ENCODE measurements around the gene NELL2.
"Not testable (repeated sequence)": the region's sequence is repeated elsewhere in the genome, so short reads cannot be mapped to it uniquely, and the experiment has no call there.

The NELL2 gene

DNA sequence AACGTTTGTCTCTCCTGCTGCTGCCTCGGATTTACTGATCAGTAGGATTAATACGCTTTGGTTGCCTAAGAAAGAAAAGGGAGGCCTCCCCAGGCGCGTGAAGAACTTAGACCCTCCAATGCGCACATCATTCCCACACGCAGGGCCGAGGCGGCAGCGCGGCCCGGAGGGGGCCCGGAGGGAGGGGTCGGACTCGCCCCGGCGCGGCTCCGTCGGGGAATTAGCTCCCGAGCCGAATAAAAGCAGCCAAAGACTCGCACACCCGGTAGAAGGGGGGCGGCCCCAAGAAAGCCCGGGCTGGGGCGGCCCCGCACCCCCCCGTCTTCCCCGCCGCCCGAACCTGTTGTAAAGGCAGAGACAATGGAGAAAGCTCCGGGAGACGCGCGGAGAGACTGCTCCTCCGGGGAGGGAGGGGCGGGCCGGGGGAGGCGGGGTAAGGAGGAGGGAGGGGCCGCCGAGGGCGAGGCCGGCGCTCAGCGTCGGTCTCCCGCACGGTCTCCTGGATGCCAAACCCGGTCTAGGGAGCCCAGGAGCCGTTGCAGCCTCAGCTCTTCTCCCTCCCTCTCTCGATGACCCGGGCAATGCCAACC lies at the start of gene NELL2:
Gene NELL2 (minus strand): TSS at position 362 of the 590 bp plus-strand sequence. CDS start 446 bp downstream, outside the sequence.
- DNase-seq (ENCODE audit: low read depth in 3 of 3): peak; percentile 37 to 69 (median 47)

DNA sequence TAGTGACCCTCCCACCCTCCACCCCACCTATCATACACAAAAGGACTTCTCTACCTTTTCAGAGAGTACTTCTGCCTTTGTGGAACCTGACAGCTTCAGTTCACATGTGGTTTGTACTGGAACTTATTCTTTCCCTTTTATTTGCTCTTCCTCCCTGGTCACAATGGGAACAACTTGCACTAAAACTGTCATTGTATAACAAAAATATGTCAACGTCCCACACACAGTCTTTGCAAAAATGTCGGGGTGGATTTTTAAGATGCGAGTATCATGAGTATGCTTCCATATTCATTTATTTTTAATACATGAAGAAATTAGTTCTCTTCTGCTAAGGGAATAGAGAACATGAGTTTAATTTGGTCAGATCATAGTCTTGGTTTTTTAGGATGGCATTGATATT lies 45.6 kb upstream of the NELL2 start:
- DNase-seq (ENCODE audit: low read depth in 3 of 3): no peak

DNA sequence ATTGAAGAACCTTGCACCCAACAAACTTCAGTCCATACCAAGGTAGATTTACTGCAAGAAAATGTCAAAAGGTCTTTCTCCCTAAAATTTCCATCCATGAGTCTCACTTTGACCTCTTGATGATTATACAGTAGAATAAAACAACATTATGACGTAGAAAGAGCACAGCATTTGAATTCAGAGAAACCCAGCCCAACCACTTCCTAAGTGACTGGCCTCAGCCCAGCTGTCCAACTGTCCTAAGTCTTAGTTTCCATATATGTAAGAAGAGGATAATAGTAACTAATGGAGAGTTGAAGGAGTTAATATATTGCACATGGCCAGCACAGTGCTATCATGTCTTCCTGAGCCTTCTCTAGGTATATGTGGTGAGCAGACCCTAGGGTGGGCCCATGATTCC lies 41.0 kb upstream of the NELL2 start:
- DNase-seq (ENCODE audit: low read depth in 3 of 3): no peak

DNA sequence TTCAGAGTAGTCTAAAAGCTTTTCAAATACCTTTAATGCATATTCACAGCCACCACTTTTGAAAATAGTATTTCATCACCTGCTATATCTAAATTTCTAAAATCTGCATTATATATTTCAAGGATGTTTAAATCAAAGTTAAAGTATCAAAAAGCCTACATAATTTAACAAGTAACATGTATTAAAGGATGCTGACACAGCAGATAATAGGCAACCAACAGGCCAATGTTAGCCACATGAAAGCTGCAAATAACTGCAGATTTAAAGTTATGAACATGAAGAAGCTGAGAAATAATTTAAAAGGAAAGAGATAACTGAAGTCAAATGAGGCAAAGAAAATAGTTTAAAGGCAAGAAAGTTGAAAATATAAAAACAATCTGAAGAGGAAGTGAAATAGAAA lies 39.8 kb upstream of the NELL2 start:
- DNase-seq (ENCODE audit: low read depth in 3 of 3): no peak

DNA sequence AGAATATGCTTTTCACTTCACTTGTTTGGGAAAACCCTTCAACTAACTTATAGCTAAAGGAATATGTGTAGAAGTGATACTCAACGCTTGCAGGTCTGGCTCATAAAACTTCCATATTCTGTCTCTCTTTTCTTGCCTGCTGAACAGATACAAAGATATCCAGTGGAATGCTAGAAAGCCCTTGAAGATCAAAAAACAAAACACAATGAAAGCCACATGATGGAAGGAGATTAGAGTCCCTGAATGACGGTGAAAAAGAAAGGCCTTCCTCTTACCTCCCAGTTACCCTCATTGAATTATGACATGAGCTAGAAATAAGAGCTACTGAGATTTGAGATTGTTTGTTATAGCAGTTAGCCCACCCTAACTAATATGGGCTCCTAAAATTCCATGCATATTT lies 28.2 kb upstream of the NELL2 start:
- DNase-seq (ENCODE audit: low read depth in 3 of 3): no peak

DNA sequence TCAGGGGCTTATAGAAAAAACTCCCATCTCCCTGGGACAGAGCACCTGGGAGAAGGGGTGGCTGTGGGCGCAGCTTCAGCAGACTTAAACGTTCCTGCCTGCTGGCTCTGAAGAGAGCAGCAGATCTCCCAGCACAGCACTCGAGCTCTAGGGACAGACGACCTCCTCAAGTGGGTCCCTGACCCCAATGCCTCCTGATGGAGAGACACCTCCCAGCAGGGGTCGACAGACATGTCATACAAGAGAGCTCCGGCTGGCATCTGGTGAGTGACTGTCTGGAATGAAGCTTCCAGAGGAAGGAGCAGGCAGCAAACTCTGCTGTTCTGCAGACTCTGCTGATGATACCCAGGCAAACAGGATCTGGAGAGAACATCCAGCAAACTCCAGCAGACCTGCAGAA lies 22.0 kb upstream of the NELL2 start:
- DNase-seq (ENCODE audit: low read depth in 3 of 3): not testable (repeated sequence)

DNA sequence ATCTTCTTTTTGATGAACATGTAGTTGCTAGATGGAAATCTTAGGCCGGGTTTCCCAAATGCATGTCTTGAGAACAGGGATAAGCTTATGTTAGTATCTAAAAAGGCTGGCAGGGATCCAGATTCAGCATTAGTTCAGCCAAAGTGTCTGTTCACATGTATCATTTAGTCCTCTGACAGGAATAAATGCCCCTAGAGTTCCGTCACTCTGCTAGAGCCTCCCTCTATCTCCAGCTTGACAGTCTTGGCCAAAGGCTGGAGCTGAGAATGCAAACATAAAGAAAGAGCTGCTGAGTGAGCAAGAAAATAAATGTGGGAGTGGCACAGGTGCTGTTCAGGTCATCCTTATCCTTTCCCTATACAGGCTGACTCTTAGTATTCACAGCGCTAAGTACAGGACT lies 13.8 kb upstream of the NELL2 start:
- DNase-seq (ENCODE audit: low read depth in 3 of 3): no peak

DNA sequence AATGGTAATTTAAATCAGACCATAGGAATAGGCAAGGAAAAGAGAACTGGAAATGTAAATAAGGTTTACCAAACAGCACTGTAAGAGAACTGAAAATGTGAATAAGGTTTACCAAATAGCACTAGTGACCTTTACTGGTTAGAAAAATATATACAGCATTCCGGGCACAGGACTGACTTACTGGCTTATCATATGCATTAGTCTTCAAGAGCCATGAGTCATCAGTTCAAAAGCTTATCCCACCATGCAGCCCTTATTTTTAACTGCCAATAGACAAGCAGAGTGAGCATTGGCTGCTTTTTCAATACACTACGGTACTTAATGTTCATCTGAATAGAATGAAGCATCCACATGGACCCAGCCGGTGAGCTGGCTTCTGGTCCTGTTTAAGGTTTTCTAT lies 13.0 kb upstream of the NELL2 start:
- no peak for DNase-seq (ENCODE audit: low read depth in 3 of 3)

DNA sequence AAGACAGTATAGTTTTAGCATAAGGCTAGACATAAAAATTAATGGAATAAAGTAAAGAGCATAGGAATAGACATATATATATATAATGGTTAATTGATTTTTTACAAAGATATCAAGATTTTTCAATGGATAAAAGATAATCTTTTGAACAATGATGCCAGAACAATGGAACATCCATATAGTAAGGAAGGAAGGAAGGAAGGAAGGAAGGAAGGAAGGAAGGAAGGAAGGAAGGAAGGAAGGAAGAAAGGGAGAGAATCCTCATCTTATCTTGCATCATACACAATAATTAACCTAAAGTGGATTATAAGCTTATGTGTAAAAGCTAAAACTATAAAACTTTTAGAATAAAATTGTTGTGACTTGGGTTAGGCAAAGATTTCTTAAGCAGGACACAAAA lies 9.8 kb upstream of the NELL2 start:
- no peak for DNase-seq (ENCODE audit: low read depth in 3 of 3)

DNA sequence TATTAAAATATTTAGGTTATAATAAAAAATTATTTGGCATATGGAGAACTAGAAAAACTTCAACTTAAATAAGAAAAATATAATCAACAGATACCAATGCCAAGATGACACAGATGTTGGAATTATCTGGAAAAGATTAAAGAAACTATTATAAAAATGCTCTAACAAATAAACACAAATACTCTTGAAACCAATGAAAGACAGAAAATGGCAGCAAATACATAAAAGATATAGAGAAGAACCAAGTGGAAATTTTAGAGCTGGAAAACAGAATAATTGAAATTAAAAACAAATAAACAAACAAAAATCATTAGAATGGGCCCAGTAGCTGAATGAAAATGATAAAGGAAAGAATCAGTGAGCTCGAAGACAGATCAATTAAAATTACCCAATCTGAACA lies 5.1 kb upstream of the NELL2 start:
- no peak for DNase-seq (ENCODE audit: low read depth in 3 of 3)

DNA sequence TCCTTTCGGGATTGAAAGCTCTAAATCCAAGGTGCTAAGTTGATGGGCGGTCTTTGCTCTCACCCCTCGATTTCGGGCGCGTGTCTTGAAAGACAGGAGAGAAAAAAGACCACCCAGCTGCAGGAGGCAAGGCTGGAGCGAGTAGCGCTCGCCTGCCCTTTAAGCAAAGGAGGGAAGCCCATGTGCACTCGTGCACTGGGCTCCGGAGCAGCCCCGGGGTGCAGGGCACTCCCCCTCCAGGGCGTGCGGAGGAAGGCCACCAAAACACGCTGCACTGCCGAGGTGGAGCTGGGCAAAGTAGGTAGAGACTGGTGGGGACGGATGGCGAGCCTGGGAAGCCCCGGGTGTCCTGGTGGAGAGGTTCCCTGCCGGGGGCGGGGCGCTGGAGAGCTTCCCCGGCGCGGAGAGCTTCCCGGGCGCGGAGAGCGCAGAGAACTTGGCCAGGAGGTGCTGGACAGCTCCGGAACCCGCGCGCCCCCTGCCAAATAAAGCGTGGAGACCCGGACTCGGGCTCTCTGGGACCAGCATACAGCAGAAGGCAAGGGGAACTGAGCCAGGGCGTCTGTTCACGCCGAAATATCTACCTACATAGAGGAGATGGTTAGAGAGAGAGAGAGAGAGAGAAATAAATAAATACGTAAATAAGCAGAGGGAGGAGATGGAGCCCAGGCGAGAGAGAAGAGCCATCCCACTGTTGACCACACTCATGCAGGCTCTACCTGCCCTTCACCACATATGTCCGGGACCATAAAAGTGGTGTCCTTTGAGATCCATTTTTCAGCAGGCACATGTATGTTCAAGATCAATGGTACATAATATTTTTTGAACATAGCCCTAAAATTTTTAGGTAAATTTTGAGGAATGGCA lies 662 bp upstream of the NELL2 start:
- peak; percentile 10 to 19 (median 19) for DNase-seq (ENCODE audit: low read depth in 3 of 3)

DNA sequence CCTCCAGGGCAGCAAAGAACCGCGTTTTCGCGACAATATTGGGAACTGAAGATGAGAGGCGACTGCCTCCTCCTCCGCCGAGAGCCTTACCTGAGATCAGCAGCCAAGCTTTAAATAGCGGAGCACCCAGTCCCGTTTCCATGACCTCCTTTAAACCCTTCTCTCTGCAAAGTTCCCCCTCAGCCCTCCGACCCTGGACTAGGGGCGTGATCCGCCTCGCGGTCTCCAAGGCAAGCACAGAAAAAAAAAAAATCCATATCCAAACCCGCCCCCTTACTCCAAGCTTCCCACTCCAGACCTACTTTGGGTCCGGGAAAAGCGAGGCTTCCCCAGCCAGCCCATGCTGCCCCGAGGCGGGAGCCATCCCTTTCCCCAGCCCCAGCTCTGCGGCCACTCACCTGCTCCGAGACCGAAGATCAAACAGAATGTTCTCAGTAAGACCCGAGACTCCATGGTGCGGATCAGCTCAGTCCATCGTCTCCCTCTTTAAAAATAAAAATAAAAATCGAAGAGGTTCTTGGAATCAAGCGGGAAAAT lies 630 bp downstream of the NELL2 start:
- no peak for DNase-seq (ENCODE audit: low read depth in 3 of 3)

DNA sequence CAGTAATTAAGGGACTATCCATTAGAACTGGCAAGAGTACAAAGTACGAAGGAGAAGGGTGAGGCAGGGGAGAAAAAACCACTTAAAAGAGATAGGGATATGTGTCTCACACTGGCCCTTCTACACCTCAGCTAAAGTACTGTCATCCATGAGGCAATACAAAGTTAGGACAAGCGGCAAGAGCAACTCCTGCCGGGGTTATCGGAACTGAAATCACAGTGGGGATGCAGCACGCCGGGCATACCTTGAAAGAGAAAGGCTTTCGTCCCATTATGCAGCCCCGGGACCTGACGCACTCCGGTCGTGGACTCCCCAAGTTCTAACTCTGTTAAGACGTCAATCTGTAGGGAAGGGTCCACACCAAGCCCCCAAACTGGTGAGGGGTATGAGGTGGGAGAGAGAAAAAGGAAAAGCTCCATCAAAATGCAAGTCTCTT lies 1.1 kb downstream of the NELL2 start:
- peak in 1 of 3 donors; percentile 8 for DNase-seq (ENCODE audit: low read depth in 3 of 3)

DNA sequence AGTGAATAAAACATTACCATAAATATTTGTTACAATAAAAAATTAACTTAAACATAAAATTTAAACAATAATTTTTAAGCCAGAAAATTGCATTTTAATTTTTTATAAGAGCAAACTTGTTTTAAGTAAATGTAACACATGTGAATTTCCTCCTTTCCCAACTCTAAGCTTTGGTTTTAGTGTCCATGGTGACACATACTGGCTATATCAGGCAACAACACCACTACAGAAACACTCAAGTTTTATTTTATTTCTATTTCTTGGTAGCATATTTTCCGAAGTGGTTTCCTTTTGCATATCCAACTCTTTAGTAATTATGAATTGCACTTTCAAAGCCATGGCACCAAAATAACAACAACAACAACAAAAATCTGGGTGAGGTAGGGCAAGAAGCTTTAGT lies 2.2 kb downstream of the NELL2 start:
- no peak for DNase-seq (ENCODE audit: low read depth in 3 of 3)

DNA sequence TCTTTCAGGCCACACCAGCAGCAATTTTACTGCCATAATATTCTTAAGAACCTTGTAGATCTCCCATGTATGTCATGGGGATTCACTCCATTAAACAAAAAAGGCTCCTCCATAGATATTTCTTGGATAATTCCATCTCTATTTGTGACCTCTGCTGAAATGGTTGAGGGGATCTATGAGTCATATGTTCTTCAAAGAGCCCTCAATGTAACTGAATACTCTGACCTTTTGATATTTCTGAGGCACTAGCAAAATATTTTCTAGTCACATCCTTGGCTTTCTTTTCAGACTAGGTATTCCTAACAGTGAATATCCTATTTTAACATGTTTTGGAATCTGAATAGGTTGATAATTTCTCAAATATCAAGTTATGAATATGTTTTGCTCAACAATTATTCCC lies 6.6 kb downstream of the NELL2 start:
- no peak for DNase-seq (ENCODE audit: low read depth in 3 of 3)

DNA sequence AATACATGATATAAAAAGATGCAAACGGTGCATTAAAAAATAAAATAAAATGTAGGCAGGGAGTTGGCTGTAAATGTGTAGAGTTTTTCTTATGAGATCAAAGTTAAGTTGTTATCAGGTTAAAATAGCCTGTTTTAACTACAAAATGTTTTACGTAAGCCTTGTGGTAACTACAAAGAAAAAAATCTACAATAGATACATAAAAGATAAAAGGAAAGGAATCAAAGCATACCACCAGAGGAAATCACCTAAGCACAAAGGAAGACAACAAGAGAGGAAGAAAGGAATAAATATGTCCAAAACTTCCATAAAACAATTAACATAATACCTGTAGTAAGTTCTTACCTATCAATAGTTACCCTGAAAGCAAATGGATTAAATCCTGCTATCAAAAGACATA lies 12.2 kb downstream of the NELL2 start:
- DNase-seq (ENCODE audit: low read depth in 3 of 3): no peak

DNA sequence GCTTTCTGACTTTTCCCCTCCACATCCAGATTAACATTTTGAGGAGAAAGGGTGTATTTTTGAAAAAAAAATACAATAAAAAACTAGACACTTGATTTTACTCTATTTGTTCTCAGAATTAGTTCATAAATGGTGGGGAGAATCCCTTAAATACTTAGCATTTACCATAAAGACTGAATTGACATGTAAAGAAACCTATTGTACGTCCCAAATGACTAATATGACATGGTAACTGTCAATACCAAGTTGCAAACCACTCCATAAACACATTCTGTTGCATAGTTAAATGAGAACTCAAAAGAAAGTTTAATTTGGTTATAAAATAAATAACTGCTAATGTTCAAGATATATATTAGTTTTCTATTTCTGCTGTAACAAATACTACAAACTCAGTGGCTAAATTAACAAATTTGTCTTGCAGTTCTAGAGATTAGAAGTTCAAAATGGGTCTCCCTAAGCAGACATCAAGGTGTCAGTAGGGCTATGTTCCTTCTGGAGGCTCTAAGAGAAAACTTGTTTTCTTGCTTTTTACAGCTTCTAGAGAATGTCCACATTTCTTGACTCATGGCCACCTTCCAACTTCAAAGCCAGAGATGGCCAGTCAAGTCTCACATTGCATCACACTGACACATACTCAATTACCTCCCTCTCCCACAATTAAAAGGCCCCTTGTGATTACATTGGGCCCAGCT lies 16.0 kb downstream of the NELL2 start:
- DNase-seq (ENCODE audit: low read depth in 3 of 3): no peak

DNA sequence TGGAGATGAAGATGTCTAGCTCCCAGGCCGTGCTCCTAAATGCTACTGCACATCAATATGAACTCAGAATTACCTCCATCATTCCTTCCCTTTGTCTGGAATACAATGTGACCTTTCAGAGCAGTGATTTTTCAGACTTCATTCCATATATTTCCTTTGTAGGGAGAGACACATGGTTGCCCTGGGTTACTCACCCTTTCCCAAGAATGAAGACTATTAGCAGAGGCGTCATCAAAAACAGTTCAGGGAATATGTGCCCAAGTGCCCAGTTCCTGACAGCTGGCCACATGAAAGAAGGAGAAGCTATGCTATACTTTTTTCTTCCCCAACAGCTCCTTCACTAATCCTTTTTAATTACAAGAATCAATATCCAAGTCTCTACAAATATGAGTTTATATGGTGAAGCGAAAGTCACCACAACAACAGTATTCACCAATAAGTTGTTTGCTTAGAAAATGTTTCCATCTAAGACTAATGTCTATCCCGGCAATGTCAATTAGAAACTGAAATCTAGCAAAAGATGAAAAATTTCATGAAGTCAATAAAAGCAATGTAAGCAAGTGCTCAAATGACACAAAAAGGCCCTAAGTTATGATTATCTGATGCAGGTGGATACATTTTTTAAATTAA lies 17.8 kb downstream of the NELL2 start:
- no peak for DNase-seq (ENCODE audit: low read depth in 3 of 3)

DNA sequence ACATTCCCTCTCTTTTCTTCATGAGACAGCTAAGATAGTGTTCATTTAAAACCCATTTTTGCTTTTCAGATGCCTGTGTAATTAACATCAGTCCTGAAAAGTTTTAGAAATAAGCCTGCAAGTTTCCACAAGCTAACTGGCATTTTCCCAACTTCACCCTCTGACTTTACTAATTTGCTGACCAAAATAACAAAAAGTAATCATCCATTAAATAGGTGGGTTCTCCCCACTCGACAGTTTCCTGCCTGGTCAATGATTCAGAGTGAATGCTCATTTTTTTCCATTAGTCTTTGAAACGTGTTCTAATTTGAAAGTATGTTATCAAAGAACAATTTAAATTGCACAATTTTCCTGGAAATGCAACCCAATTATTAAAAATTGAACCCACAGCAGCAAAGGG lies 23.6 kb downstream of the NELL2 start:
- no peak for DNase-seq (ENCODE audit: low read depth in 3 of 3)

DNA sequence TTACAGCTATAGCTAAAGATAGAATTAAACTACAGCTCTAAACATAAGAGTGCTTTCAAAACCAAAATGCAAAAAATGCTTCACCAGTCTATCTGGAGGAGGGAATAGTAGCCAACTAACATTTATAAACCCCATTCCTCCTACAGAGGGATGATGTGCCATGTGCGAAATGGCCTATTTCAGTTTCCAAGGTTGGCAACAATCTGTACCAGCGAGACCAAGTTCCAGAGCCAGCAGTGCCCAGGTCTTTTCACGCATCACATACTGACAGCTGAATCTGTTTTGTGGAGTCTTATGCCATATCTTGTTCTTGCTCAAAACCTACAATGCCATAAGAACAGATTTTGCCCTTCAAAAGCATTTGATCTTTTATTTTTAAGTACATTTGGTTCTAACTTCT lies 24.5 kb downstream of the NELL2 start:
- DNase-seq (ENCODE audit: low read depth in 3 of 3): no peak

DNA sequence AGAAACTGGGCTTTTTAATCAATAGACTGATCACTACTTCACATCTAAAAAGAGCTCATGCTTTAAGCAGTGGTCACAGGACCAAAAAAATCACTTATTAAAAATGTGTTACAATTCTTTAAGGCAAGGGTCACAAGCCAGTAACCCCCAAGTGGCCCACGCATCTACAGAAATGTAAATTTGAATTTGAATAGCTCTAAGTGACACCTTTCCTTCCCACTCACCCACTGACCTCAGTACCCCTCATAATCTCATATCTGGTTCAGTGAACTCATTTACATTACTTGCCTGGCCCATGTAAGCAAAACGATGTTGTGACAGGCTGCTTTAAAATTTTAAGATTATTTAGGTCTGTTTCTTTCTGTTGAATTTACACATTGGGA lies 27.4 kb downstream of the NELL2 start:
- no peak for DNase-seq (ENCODE audit: low read depth in 3 of 3)

All from stimulated activated CD4-positive, alpha-beta T cell treated with anti-CD3 and anti-CD28 coated beads, TNF-alpha, amount 100 ng/mL, for 48 hours (primary cell).